ENCODE data around the gene DUSP5. TPM values are rescaled to one million over a fixed set of nuclear protein-coding genes. Genes with fewer than 3 reads are reported as not detected.

The DUSP5 gene
- total RNA-seq, 4 donors from 2014 or later: 0.75 to 2.8 (median 2.5) TPM; not detected in 1

DNA sequence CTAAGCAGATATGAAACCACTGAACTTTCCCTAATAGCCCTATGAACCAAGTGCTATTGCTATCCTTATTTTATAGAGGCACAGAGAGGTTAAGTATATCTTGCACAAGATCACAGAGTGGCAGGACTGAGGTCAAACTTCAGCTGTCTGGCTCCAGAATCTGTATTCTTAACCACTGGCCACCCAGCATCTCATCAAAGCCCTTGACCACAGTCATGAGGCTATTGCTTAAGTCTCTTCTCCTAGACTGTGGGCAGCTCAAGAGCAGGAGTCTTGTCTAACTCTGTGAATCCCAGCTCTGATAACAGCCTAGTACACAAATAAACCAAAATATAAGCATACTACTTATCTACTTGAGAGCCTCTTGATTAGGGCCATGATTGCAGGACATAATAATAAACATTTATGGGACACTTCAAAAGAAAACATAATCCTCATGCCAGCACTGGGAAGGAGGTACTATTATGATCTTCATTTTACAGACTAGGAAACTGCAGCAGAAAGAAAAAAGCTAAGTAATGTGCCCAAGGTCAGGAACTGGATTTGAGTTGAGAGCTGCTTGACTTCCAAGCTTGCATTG, 47.3 kb downstream of the DUSP5 start:
- no peaks in the 10 kb centered on the region for H3K4me1 ChIP-seq
- in situ Hi-C loops (cut with MboI; ENCODE audit: low sequenced_read_pairs in 4 of 4) (loop anchor here (5.0 to 25.0 kb wide), 4 partner anchors 233 to 658 kb away; no protein-coding TSS in a partner anchor), intact Hi-C loops (cut with DNase I; ENCODE audit: low total_unique reads) (loop anchor here (5.0 kb wide), 2 partner anchors 193 to 663 kb away; no protein-coding TSS in a partner anchor)
- peaks cover 0 to 6% (median 0%) of the 10 kb centered on the region in 3 donors for H3K27me3 ChIP-seq
- no peaks in the 10 kb centered on the region for H3K36me3 ChIP-seq
- TF ChIP-seq, protein P1, sequence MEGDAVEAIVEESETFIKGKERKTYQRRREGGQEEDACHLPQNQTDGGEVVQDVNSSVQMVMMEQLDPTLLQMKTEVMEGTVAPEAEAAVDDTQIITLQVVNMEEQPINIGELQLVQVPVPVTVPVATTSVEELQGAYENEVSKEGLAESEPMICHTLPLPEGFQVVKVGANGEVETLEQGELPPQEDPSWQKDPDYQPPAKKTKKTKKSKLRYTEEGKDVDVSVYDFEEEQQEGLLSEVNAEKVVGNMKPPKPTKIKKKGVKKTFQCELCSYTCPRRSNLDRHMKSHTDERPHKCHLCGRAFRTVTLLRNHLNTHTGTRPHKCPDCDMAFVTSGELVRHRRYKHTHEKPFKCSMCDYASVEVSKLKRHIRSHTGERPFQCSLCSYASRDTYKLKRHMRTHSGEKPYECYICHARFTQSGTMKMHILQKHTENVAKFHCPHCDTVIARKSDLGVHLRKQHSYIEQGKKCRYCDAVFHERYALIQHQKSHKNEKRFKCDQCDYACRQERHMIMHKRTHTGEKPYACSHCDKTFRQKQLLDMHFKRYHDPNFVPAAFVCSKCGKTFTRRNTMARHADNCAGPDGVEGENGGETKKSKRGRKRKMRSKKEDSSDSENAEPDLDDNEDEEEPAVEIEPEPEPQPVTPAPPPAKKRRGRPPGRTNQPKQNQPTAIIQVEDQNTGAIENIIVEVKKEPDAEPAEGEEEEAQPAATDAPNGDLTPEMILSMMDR (IDR thresholded peaks at IDR 0.05 in 4 of 5, conservative IDR thresholded peaks at IDR 0.05 in 1 of 5): no peak
- no peak for TF ChIP-seq POLR2A (IDR thresholded peaks at IDR 0.05)
- DNase-seq: no peak
- no peak overlapping the region for H3K27ac ChIP-seq
- no peaks in the 10 kb centered on the region for H3K9me3 ChIP-seq
- ATAC-seq: no peak
- H3K4me3 ChIP-seq: no peak overlapping the region

DNA sequence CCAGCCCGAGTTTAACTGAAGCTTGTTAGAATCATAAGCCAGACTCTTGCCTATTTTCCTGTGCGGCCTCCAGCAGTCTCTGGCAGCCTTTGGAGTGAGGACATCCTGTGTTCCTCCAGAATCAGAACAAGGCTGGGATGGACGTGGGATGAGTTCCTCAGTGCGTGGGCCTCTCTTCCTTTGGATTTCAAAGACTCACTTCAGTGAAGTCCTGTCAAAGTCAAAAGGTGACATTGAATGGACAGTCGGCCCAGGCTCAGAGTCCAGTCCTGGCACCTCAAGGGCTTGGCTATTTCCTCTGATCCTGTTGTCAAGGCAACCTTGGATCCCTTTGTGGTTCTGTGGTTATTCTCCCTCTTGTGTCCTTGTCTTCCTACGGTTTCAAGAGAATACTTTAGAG, 48.4 kb downstream of the DUSP5 start:
- DNase-seq: no peak
- Histone ChIP-seq H3K4me3 (no peak overlapping the region), H3K36me3 (no peaks in the 10 kb centered on the region), H3K9me3 (no peaks in the 10 kb centered on the region), H3K27ac (no peak overlapping the region), H3K27me3 (peaks cover 0 to 6% (median 0%) of the 10 kb centered on the region in 3 donors), H3K4me1 (no peaks in the 10 kb centered on the region)
- intact Hi-C loops (cut with DNase I; ENCODE audit: low total_unique reads) (loop anchor here (2.0 to 5.0 kb wide), 3 partner anchors 194 to 664 kb away; no protein-coding TSS in a partner anchor), in situ Hi-C loops (cut with MboI; ENCODE audit: low sequenced_read_pairs in 4 of 4) (loop anchor here (5.0 to 25.0 kb wide), 4 partner anchors 234 to 659 kb away; no protein-coding TSS in a partner anchor)
- no peak for TF ChIP-seq POLR2A (IDR thresholded peaks at IDR 0.05)
- TF ChIP-seq, protein P1 (IDR thresholded peaks at IDR 0.05 in 4 of 5, conservative IDR thresholded peaks at IDR 0.05 in 1 of 5): no peak
- ATAC-seq: no peak

DNA sequence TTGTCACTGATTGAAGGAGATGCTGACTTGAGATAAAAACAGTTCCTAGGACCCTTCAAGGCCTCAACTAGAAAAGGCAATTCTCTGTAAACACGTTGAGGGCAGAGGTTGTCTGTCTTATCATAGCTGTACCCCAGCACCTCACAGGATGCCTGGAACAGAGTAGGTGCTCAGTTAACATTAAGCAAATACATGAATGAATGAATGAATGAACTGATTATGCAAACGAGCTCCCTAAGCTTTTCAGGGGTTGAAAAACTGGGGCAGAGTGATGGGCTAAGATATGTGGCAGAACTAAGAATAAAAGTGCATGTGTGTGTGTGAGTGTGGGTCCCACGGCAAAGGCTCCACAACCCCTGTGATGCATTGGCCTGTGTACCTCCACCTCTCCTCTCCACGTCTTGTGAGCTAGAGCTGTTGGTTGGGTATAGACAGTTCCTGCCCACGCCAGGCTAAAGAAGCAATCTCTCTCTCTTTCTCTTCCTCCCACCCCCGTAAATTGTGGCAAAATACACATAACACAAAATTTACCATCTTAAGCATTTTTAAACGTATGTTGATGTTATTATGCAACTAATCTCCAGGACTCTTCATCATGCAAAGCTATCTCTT, 48.9 kb downstream of the DUSP5 start:
- ATAC-seq (no peak), DNase-seq (no peak)
- no peak for TF ChIP-seq POLR2A (IDR thresholded peaks at IDR 0.05)
- TF ChIP-seq, protein P1 (IDR thresholded peaks at IDR 0.05 in 4 of 5, conservative IDR thresholded peaks at IDR 0.05 in 1 of 5): no peak
- Histone ChIP-seq H3K27ac (no peak overlapping the region), H3K36me3 (no peaks in the 10 kb centered on the region), H3K9me3 (no peaks in the 10 kb centered on the region), H3K27me3 (peaks cover 0 to 6% (median 0%) of the 10 kb centered on the region in 3 donors), H3K4me3 (no peak overlapping the region), H3K4me1 (no peaks in the 10 kb centered on the region)
- intact Hi-C loops (cut with DNase I; ENCODE audit: low total_unique reads): loop anchor here (1.0 to 5.0 kb wide), 4 partner anchors 194 to 664 kb away; no protein-coding TSS in a partner anchor
- in situ Hi-C loops (cut with MboI; ENCODE audit: low sequenced_read_pairs in 4 of 4): loop anchor here (5.0 to 25.0 kb wide), 4 partner anchors 234 to 659 kb away; no protein-coding TSS in a partner anchor

DNA sequence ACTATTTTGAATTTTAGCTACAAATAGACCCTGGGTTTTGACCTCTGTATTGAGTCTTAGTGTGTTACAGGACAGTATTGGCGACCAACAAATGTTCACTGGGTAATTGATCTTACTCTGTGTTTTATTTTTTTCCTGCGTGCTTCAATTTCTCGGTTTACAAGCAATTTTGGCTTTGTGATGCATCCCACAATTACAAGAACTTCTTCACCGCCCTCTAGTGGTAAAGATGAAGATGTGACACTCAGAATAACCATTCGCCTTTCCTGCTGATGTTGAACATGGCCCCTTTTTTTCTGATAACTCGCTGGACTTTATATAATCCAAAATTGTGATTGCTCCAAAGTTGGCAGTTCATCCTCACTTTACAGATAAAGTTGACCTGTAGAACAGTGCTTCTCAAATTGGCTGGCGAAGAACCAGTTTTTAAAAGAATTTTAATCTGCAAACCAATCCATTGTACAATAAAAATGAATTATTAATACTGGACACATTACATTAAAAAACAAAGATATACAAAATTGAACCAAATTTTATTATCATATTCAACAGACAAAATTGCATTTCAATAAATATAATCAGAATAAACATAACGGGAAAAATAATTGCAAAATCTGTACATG, 49.5 kb downstream of the DUSP5 start:
- ATAC-seq: peak; percentile 52 to 70
- intact Hi-C loops (cut with DNase I; ENCODE audit: low total_unique reads) (loop anchor here (1.0 to 5.0 kb wide), 4 partner anchors 195 to 665 kb away; no protein-coding TSS in a partner anchor), in situ Hi-C loops (cut with MboI; ENCODE audit: low sequenced_read_pairs in 4 of 4) (loop anchor here (5.0 to 25.0 kb wide), 4 partner anchors 235 to 660 kb away; no protein-coding TSS in a partner anchor)
- Histone ChIP-seq H3K27me3 (peaks cover 0 to 6% (median 0%) of the 10 kb centered on the region in 3 donors), H3K4me3 (no peak overlapping the region), H3K36me3 (no peaks in the 10 kb centered on the region), H3K9me3 (no peaks in the 10 kb centered on the region), H3K27ac (no peak overlapping the region), H3K4me1 (no peaks in the 10 kb centered on the region)
- TF ChIP-seq, protein P1 (IDR thresholded peaks at IDR 0.05 in 4 of 5, conservative IDR thresholded peaks at IDR 0.05 in 1 of 5): peak; percentile 57 to 81 (median 72)
- TF ChIP-seq POLR2A (IDR thresholded peaks at IDR 0.05): no peak
- DNase-seq: no peak
